Stimulated activated CD4-positive, alpha-beta T cell treated with anti-CD3 and anti-CD28 coated beads, TNF-alpha, amount 100 ng/mL, for 4 hours (primary cell): Measurements from ENCODE around the gene TBXA2R.
"Not testable (repeated sequence)": the region's sequence is repeated elsewhere in the genome, so short reads cannot be mapped to it uniquely, and the experiment has no call there.

Experiments used
- DNase-seq, 3 experiments: peaks; one replicate each; pipeline ENCODE4 v3.0.0-alpha.2; 2020; ENCODE audit warnings: low read depth in 3 of 3

The TBXA2R gene

DNA sequence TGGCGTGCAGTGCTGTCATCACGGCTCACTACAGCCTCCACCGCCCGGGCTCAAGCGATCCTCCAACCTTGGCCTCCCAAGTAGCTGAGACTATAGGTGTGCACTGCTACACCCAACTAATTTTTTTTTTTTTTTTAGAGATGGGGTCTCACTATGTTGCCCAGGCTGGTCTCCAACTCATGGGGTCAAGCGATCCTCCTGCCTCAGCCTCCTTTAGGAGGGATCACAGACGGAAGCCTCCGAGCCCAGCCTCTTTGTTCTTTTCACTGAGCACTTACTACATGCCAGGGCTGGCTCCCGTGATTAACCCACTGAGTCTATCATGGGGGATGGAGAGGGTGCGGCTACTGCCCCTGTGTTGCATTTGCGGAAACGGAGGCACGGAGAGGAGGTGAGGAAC lies 32.8 kb upstream of the TBXA2R start:
- DNase-seq, result no peak

DNA sequence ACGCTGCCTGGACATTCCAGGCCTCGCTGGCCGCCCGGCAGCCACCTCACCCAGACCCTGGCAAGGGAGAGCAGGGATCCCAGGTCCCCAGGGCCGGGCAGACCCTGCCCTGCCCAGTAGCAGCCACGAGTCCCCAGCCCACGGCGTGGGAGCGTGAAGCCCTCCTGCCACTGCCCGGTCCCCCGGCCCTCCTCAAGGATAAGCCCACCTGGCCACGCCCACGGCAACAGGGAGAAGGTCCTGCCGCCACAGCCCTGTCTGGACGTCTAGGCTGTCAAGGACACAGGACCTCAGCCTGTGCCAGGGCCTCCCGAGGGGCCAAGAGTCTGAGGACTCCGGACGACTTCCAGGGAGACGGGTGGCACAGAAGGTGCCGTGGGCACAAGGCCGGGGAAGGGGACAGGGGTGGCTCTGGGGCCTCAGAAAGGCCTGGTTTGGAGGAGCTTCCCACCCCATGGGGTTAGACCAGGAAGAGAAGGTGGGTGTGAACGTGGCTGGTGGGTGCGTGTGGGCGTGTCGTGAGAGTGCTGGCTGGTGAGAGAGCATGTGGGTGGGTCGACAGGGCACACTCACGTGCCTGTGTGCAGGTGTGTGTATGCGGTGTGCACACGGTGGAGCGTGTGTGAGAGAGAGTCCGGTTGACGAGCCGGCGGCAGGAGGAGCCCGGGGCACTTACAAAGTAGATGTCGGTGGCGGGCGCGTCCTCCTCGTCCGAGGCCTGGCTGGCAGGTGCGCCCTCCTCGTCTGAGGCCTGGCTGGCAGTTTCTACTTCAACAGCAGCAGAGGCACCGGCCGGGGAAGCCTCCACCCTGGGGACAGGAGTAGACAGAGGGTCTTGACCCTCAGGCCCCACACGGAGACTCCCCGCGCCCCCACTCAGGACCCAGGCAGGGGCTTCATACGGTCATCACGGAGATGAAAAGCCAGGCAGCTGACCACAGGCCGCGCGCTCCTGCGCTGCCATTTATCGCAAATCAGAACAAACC lies 31.8 kb upstream of the TBXA2R start:
- no peak for DNase-seq

DNA sequence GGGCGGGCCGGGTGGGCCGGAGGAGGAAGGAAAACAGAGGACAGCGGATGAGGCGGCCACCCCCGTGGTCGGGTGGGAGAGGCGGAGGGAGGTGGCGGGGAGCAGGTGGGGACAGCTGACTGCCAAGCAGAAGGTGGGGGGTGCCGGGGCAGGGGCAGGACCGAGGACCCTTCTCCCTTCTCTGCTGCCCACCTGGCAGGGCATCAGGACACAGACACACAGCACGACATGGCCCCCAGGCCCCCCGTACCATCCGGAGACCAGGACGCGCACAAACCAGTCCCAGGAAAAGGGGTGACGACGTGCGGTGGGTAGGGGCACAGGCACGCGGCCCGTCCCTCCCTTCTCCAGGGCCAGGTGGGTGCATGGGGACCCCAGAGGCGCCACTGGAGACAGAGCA lies 30.9 kb upstream of the TBXA2R start:
- DNase-seq, result no peak

DNA sequence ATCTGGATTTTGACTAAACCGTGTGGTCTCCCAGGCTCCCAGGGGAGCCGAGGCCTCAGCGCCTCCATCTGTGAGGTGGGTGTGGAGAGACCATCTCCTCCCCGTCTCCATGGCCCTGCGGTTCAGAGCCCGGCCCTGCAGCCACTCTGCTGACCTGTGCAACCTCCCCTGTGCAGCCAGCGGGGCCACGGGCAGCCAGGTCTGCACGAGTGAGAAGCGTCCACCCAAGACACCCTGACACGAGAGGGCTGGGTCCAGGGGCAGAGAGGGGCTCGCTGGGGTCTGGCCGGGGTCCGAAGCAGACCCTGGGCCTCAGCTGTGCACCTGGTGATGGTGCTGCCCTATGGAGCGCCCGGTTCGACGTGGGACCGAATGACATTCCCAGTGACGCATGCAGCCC lies 30.3 kb upstream of the TBXA2R start:
- no peak for DNase-seq

DNA sequence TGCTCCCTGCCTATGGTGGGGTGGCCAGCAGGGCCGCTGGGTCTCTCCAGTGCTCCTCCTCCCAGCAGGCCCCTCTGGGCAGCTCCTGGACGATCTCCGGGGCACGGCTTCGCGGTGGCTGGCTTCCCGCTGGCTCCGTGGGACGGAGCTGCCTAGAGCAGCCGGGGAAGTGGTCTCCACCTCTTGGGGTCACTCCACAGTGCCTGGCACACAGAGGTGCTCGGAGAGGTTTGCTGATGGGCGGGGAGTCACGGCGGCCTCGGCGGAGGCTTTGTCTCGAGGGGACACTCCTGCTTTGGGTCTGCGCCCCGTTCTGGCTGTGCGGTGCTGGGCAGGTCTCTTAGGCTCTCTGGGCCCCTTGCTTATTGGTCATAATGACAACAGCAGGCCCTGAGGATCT lies 29.8 kb upstream of the TBXA2R start:
- no peak for DNase-seq

DNA sequence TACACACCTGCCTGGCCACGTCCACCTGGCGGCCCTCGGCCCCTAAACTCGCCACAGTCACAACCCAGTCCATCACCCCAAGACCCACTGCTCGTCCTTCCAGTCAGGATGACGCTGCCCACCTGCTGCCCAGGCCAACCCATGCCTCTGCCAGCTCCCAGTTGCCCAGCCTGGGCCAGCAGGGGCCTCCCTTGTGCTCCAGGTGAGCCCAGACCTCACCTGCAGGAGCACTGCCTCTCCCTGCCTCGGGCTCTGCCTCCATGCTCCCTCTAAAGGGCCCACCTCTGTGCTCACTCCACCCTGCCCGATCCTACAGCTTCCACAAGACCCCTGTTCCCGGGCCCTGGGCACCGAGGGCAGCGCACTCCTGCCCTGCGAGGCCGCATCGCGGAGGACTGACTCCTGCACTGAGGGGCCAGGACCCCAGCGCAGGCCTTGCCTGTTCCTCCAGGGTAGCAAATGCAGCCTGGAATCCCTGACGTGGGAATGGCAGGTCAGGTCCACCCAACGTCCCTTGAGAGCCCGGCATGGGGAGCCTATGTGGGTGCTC lies 27.9 kb upstream of the TBXA2R start:
- DNase-seq, result no peak

DNA sequence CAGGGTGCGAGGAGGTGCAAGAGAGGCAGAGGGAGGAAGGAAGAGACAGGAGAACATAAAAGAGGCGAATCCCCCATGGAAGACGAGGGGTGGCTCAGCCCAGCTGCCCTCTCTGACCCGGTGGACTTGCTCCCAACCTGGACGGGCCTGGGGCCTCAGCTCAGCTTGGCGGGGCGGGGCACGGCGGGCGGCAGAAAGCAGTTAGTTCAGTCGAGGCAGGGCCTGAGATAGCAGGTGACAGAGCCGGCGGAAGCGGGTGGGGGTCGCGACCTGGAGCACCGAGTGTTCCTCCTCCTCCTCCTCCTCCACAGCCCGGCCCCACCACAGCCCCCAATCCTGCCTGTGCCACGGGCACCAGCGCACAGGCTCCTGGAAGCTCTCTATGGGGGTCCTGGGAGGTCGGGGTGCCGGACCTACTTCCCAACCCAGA lies 26.9 kb upstream of the TBXA2R start:
- no peak for DNase-seq

DNA sequence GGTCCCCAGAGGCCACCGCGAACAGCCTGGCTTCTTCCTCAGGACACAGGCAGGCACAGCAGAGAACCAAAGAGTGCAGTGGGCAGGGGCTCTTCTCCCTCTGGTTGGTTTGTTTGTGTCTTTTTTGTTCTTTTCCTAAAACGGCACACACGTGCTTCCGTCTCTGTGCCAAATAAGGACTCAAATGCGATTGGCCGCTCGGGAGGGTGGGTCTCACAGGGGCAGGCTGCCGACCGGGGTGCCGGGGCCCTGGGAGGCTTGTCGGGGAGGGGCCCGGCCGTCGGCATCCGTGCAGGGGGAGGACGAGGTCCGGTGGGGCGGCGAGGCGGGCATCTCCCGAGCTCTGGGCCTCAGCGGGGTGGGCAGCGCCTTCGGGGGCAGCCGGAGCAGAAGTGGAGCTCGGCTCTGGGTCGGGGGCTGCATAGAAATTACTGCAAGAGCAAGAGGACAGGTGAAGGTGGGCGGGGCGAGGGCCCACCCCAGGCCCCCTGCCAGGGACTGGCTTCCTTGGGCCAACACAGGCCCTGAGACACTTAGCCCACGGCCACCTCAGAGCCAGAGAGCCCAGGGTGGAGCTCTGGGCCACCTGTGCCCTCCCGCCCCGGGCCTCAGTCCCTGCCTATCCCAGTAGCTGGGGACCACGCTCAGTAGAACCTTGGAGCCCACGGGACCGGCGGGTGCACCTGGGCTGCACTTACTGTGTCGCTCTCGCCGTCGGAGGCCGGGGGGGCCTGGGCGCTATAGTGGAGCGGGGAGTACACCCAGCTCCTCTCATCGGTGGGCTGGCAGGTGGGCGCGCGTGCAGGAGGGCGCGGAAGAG lies 26.3 kb upstream of the TBXA2R start:
- no peak for DNase-seq

DNA sequence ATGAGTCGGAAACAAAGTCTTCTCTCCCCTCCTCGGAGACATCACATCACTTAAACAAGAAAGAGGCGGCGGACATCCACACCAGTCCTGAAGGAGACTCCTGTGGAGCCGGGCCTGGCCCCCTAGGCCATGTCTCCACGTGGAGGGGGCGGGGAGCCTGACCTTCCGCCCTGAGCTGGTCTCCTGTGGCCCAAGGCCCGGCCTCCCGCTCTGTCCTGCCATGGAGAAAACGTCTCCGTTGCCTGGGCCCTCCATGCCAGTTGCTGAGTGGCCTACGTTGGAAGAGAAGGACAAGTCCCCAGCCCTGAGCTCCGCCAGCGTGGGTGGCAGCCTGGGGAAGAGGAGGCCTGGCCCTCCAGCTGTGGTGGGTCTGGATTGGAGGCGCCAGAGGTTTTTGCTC lies 25.4 kb upstream of the TBXA2R start:
- no peak for DNase-seq

DNA sequence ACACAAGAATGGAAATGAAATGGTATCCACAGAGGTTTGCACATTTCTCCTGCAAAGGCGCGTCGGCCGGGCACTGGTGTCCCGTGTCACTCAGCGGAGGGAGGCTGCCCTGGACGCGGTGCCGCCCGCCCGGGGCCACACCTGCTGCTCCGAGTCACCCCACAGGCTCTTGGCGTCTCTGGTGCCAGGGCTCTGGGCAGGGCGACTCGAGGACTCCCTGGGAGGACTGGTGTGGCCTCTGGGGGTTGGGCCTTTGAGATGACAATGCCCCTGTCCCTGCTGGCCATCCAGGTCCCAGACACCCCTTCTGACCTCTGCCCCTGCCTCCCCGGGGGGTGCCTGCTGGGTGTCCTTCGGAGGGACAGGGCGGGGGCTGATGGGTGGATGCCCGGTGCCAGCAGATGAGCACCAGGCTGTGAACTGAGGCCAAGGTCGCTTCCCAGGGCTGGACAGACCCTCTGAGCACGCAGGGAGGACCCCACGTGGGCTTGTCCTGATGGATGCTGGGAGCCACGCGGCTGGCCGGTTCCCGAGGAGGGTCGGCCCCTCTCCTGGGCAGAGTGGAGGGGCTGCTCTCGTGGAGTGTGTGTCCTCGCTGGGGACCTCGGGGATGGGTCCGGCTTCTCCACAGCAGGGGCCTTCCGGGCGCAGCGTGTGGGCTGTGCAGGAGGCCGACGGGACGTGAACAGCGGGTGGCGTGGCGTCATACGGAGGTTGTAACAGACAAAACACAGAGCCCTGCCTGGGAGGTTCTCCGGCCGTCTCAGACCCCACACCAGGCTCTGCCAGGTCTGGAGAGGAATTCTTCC lies 24.6 kb upstream of the TBXA2R start:
- DNase-seq, result no peak

DNA sequence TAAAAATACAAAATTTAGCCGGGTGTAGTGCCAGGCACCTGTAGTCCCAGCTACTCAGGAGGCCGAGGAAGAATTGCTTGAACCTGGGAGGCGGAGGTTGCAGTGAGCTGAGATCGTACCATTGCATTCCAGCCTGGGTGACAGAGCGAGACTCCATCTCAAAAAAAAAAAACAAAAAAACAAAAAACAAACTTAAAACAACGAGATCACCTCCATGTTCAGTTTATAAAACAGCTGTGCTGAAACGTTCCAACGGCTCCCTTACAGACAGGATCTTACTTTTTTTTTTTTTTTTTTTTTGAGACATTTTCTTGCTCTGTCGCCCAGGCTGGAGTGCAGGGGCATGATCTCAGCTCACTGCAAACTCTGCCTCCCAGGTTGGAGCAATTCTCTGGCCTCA lies 22.1 kb upstream of the TBXA2R start:
- not testable (repeated sequence) for DNase-seq

DNA sequence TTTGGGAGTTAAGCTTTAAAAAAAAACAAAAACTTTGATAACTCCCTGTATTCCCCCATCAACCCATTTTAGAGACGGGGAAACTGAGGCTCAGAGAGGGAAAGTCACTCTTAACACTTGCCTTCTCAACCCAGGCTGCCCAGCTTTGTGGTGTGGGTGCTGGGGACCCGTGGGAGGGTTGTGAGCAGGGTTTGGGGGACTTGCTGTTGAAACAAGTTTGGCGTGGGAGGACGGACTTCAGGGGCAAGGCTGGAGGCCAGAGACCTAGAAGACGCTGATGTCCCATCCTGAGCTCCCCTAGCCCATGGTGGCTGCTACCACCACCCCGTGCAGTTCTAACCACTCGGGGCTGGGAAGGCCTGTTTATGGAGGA lies 20.7 kb upstream of the TBXA2R start:
- DNase-seq, result no peak

DNA sequence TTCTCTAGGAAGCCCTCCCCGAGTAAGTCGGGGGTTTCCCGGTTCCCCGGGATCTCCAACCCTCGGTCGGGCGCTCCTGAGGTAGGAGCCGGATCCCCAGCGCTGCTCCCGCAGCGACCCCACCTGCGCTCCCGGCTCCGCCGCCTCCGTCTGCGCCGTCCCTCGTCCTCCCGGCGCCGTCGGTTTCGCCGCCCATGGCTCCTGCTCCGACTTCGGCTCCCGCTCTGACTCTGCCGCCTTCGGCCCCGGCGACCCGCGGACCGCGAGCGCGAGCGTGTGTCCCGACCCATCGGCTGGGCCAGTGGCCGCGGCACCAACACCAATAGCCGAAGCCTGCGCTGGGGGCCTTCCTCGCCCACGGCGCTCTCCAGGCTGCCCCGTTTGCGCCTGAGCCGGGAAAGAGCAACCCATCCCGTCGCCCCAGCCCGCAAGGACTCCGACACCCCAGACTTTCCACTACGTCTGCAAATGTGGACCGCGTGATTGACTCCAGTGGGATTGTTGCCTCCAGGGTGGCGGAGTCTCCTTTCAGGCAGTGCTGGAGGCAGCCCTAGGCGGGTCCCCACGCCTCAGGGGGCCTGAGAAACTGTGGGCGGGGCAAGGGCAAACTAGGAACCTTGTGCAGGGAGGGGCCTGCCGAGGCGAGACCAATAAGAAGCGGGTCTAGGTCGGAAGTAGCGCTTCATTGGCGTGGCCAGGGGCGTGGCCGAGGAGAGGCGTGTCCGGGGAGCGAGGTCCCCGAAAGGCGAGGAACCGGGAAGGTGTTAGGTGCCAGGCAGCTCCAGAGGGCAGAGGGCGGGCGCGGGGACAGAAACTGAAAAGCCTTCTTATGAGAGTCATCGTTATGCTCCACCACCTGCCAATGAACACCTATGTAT lies 20.0 kb upstream of the TBXA2R start, which contains the start of gene CACTIN:
CACTIN (minus strand) TSS at position 318 of the 878 bp plus-strand sequence; CDS start at position 290, 28 bp downstream.
- DNase-seq, result peak; percentile 97 to 98 (median 98)

DNA sequence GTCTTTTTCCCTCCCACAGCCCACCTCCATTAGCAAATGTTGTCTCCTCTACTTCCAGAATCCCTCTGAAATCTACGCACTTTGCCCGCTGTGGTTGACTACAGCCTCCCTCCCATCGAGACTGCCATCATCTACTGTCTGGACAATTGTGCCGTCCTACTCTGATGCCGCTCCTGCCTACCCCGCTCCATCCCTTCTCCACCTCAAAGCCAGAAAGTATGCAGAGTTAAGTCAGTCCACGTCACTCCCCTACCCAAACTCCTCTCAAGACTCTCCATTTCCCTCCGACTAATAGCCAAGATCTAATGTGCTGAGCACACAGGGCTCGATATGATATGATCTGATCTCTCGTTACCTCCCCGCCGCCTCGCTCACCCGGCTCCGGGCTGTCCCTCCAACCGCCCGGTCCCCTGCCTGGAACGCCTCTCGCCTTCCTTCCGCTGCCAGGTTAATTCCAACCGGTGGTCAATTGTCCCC lies 19.4 kb upstream of the TBXA2R start:
- DNase-seq, result no peak

DNA sequence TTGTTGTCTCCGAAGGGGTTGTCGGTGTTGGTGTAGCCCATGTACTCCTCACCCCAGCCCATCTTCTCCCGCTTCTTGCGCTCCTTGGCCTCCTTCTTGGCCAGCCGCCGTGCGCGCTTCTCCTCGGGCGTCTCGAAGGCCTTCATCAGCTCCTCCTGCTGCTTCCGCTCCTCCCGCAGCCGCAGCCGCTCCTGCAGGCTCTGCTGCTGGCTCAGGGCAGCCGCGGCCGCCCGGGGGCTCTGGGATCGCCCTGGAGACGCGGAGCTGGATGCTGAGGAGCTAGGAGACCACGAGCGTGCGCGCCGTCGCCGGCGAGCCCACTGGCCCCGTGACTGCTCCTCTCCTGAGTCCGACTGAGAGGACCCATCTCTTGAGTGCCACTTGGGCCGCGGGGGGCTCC lies 17.0 kb upstream of the TBXA2R start:
- no peak for DNase-seq

DNA sequence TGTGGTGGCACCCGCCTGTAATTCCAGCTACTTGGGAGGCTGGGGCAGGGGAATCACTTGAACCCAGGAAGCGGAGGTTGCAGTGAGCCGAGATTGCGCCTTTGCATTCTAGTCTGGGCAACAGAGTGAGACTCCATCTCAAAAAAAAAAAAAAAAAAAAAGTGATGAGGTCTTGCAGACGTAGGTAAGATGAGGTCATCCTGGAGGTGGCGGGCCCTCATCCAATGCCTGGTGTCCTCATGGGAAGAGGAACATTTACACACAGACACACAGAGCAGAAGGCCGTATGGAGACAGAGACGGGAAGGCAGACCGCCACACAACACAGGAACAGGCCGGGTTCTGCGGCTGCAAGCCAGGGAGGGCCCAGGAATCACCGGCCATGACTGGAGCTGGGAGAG lies 15.5 kb upstream of the TBXA2R start:
- no peak for DNase-seq

DNA sequence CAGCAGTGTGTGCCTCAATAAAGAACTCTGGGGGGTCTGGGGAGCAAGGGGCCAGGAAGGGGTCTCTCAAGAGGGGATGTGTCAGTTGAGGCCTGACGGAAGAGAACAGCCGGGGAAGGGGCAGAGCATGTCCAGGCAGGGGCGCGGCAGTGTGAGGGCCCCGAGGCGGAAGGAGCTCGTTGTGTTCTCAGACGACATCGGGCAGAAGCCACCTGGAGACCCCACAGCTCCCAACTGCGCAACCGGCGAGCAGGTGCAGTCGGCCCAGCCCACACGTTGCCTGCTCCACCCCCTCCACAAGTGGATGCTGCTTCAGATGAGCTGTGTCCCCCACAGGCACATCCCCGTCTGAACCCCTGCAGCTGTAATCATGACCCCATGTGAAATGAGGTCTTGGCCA lies 15.0 kb upstream of the TBXA2R start:
- DNase-seq, result no peak

DNA sequence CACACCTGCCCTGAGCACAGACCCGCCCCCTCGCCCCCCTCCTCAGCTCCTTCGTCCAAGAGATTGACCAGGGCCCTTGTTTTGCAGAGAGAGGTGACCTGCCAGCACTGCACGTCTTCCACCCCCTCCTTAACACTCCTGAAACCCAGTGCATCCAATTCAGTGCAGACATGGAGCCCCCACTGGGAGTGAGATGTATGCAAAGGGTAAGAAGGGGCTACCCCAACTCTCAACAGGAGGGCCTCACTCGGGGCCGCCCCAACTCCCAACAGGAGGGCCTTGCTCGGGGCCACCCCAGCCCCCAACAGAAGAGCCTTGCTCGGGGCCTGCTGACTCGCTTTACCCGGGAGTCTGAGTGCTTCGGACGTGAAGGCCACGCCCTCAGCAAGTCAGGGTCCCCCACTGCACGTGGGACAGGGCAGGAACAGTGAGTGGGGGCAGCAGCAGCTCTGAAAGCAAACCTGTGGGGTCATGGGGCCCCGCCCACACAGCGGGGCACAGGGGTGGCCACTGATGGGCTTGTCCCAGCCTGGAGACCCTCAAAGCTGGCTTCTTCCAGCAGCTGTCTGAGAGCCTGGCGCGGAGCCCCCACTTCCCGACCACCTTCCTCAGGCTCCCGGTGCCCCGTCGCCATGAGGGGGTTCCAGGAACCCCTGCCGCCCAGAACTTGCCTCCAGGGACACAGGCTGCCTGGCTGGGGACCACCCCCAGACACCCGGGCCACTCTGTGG lies 14.3 kb upstream of the TBXA2R start:
- no peak for DNase-seq

DNA sequence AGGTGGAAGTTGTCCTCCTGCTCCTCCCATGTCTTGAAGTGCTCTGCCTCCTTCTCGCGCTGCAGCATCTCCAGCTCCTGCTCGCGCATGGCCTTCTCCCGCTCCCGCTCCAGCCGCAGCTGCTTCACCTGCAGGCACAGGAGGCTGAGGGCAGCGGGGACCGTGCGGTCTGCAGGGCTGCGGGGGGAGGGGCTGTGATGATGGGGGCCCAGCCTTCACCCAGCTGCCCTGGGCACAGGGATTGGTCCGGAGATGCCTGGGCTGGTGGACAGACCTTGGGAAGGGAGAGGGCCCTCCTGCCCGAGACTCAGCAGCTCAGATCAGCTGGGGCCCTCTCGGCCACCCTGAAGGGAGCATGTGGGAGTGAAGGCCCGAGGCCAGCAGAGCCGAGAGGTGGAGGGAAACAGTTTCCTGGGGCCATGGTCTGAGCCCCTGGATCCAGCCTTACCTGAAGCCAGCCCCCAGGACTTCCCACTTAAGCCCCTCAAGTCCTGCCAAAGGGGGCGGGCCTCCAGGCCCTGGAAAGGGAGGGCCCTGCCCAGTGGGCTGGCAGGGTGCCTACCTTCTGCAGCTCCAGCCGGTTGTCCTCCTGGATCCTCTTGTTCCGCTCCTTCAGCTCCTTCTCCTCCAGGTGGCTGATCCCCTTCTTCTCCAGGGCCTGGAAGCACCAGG lies 13.6 kb upstream of the TBXA2R start:
- no peak for DNase-seq
